OCI-LY1 (cell line): ENCODE data around the gene SFN.
A peak's percentile ranks its signal among the peaks of the same experiment; 100 is the strongest.

Experiments
- H2AFZ ChIP-seq: fragments of 200-600 bp; sonication (generic), shearing (Covaris generic); 2 replicates; pipeline ENCODE4 v1.6.0; 2014; ENCODE audit warnings: antibody characterized with exemption, mild to moderate bottlenecking, low read length
- H3F3A ChIP-seq: fragments of 200-600 bp; sonication (generic), shearing (Covaris generic); 2 replicates; pipeline ENCODE4 v1.6.0; 2014; ENCODE audit warnings: mild to moderate bottlenecking, antibody characterized with exemption, low read length, moderate library complexity; ENCODE audit not compliant: insufficient read depth
- H3K27ac ChIP-seq: fragments of 200-600 bp; sonication (generic); 2 replicates; pipeline ENCODE4 v1.5.1; 2014; ENCODE audit warnings: low read length, mixed run types, mild to moderate bottlenecking, low read depth; ENCODE audit not compliant: poor library complexity, severe bottlenecking
- H3K27me3 ChIP-seq: fragments of 200-600 bp; sonication (generic); 2 replicates; pipeline ENCODE4 v1.6.0; 2014; ENCODE audit warnings: antibody characterized with exemption, mild to moderate bottlenecking, low read length, moderate library complexity; ENCODE audit not compliant: insufficient read depth
- H3K36me3 ChIP-seq: fragments of 200-600 bp; sonication (generic); 2 replicates; pipeline ENCODE4 v1.6.1; 2014; ENCODE audit warnings: mild to moderate bottlenecking, antibody characterized with exemption, low read length, moderate library complexity, mixed read lengths; ENCODE audit not compliant: insufficient read depth
- H3K4me1 ChIP-seq: fragments of 200-600 bp; sonication (generic); 2 replicates; pipeline ENCODE4 v1.5.1; 2014; ENCODE audit warnings: mild to moderate bottlenecking, low read length, moderate library complexity; ENCODE audit not compliant: insufficient read depth, severe bottlenecking
- H3K4me2 ChIP-seq: fragments of 200-600 bp; sonication (generic), shearing (Covaris generic); 2 replicates; pipeline ENCODE4 v1.6.1; 2014; ENCODE audit warnings: low read length
- H3K4me3 ChIP-seq: fragments of 200-600 bp; sonication (generic); 2 replicates; pipeline ENCODE4 v1.5.1; 2014; ENCODE audit warnings: low read length, low read depth, mild to moderate bottlenecking, mixed read lengths; ENCODE audit not compliant: poor library complexity, severe bottlenecking
- H3K79me2 ChIP-seq: fragments of 200-600 bp; shearing (Covaris generic); 2 replicates; pipeline ENCODE4 v1.6.1; 2016; ENCODE audit warnings: mixed run types, low read length, mixed read lengths; ENCODE audit not compliant: insufficient read depth
- H3K9ac ChIP-seq: fragments of 200-600 bp; sonication (generic), shearing (Covaris generic); 2 replicates; pipeline ENCODE4 v1.6.1; 2014; ENCODE audit warnings: mild to moderate bottlenecking, low read length, mixed read lengths
- H3K9me2 ChIP-seq: fragments of 200-600 bp; sonication (generic), shearing (Covaris generic); 2 replicates; pipeline ENCODE4 v1.6.1; 2014; ENCODE audit warnings: low read depth, mild to moderate bottlenecking, low read length, mixed read lengths
- H3K9me3 ChIP-seq: fragments of 200-600 bp; shearing (Covaris generic); 2 replicates; pipeline ENCODE4 v1.6.1; 2014; ENCODE audit warnings: low read length, mixed read lengths
- H4K20me1 ChIP-seq: fragments of 200-600 bp; sonication (generic), shearing (Covaris generic); 2 replicates; pipeline ENCODE4 v1.6.0; 2016; ENCODE audit warnings: mild to moderate bottlenecking, low read length; ENCODE audit not compliant: insufficient read depth
- EZH2 ChIP-seq: fragments of 200-600 bp; sonication (generic), shearing (Covaris generic); IDR thresholded peaks from 2 replicates; pipeline ENCODE4 v1.8.0; 2017; ENCODE audit warnings: borderline replicate concordance, mixed run types, mild to moderate bottlenecking, antibody characterized with exemption, low read length, moderate library complexity, mixed read lengths
- TF ChIP-seq, protein P1 (sequence below): fragments of 200-600 bp; sonication (generic), shearing (Covaris generic); IDR thresholded peaks from 2 replicates; pipeline ENCODE4 v1.5.1; 2017; ENCODE audit warnings: mild to moderate bottlenecking, antibody characterized with exemption, low read length, moderate library complexity, mixed read lengths

The SFN gene

DNA sequence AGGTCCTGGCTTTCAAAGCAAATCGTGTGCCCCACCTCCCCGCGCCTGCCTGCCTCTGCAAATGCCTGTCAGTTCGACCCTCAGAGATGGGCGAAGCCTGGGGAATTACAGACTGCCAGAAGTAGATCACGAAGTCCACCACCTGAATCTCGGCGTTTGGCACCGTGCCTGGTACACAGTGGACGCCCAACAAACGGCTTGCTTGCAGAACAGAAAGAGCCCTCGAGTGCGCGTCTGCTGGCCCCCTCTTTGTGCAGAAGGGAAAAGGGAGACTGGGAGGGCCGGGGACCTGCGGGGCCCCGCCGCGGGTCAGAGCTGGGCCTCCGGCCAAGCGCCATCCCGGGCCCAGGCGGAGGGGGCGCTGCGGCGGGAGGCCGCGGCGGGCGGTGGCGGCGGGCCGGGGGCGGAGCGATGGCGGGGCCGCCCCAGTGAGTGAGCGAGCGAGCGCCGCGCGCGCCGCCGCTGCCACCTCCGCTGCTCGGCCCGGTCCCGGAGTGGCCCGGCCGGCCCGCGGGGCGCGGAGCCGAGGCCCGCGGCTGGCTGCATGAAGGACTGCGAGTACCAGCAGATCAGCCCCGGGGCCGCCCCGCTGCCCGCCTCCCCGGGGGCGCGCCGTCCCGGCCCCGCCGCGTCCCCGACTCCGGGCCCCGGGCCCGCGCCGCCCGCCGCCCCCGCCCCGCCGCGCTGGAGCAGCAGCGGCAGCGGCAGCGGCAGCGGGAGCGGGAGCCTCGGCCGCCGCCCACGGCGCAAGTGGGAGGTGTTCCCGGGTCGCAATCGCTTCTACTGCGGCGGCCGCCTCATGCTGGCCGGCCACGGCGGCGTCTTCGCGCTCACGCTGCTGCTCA lies 36.5 kb upstream of the SFN start, which contains the start of gene ZDHHC18:
Gene ZDHHC18 (plus strand): TSS at position 428 of the 845 bp plus-strand sequence. CDS start 117 bp downstream, at position 545.
- Histone ChIP-seq H3F3A (no peaks in the 10 kb centered on the region), H3K4me2 (peak within 1 kb of the TSS; percentile 96), H3K4me3 (peak within 1 kb of the TSS; percentile 75), H2AFZ (peak within 1 kb of the TSS; percentile 96), H3K9ac (peak within 1 kb of the TSS; percentile 81), H3K27ac (no peak within 1 kb of the TSS), H3K79me2 (no peaks in the 10 kb centered on the region), H3K9me3 (no peaks in the 10 kb centered on the region), H3K4me1 (peaks cover 29% of the 10 kb centered on the region), H4K20me1 (no peaks in the 10 kb centered on the region), H3K9me2 (no peaks in the 10 kb centered on the region), H3K36me3 (no peaks in the 10 kb centered on the region), H3K27me3 (no peaks in the 10 kb centered on the region)
- TF ChIP-seq, protein P1, sequence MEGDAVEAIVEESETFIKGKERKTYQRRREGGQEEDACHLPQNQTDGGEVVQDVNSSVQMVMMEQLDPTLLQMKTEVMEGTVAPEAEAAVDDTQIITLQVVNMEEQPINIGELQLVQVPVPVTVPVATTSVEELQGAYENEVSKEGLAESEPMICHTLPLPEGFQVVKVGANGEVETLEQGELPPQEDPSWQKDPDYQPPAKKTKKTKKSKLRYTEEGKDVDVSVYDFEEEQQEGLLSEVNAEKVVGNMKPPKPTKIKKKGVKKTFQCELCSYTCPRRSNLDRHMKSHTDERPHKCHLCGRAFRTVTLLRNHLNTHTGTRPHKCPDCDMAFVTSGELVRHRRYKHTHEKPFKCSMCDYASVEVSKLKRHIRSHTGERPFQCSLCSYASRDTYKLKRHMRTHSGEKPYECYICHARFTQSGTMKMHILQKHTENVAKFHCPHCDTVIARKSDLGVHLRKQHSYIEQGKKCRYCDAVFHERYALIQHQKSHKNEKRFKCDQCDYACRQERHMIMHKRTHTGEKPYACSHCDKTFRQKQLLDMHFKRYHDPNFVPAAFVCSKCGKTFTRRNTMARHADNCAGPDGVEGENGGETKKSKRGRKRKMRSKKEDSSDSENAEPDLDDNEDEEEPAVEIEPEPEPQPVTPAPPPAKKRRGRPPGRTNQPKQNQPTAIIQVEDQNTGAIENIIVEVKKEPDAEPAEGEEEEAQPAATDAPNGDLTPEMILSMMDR: peak; percentile 37
- no peak for TF ChIP-seq EZH2

GRCh38 chr1:26827106-26827604 lies 35.8 kb upstream of the SFN start:
- Histone ChIP-seq H3K27me3 (no peaks in the 10 kb centered on the region), H3K36me3 (0 out of 2 replicates have a peak, but pooled peaks cover 5% of the 10 kb centered on the region), H3K4me1 (peaks cover 29% of the 10 kb centered on the region), H3K9me2 (no peaks in the 10 kb centered on the region), H3K9me3 (no peaks in the 10 kb centered on the region), H3K9ac (peak overlapping the region; percentile 81), H3K79me2 (no peaks in the 10 kb centered on the region), H2AFZ (no peak overlapping the region), H3K27ac (no peak overlapping the region), H4K20me1 (no peaks in the 10 kb centered on the region), H3K4me3 (peak overlapping the region; percentile 75), H3K4me2 (peak overlapping the region; percentile 96), H3F3A (no peaks in the 10 kb centered on the region)
- no peak for TF ChIP-seq EZH2
- TF ChIP-seq, protein P1: no peak

DNA sequence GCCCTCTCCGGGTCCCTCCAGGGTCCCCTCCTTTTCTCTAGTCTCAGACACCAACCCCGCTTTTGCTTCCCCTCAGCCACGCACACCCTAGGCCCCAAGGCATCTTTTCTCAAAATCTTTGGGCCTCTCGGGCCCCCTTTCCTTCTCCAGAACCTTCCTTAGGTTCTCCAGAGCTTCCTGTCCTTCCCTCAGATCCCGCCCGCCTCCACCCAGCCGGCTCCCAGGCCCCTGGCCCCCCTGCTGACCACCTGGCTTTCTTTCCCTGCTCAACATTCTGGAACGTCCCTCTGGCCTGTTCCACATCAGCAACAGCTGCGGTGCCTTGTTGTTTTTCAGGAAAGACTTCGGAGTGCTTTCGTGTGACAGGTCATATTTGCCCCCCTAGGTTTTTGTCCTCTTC lies 35.3 kb upstream of the SFN start:
- no peaks in the 10 kb centered on the region for H4K20me1 ChIP-seq
- H3F3A ChIP-seq: no peaks in the 10 kb centered on the region
- no peaks in the 10 kb centered on the region for H3K9me3 ChIP-seq
- peak overlapping the region; percentile 75 for H3K4me3 ChIP-seq
- peaks cover 29% of the 10 kb centered on the region for H3K4me1 ChIP-seq
- H3K9ac ChIP-seq: peak overlapping the region; percentile 81
- no peak overlapping the region for H3K27ac ChIP-seq
- no peaks in the 10 kb centered on the region for H3K79me2 ChIP-seq
- H3K9me2 ChIP-seq: no peaks in the 10 kb centered on the region
- no peak overlapping the region for H2AFZ ChIP-seq
- H3K36me3 ChIP-seq: peaks cover 9% of the 10 kb centered on the region; the same call in 1 of the 2 replicates
- H3K27me3 ChIP-seq: no peaks in the 10 kb centered on the region
- TF ChIP-seq EZH2: no peak
- H3K4me2 ChIP-seq: peak overlapping the region; percentile 96
